GM19463 (cell line): ENCODE measurements around the gene IPO13.

Experiments used
- ATAC-seq: cut with Tn5 transposase; IDR thresholded peaks from one replicate; pipeline ENCODE4 v1.9.1; 2021; ENCODE audit warnings: mild to moderate bottlenecking, moderate library complexity; ENCODE audit not compliant: unreplicated experiment

IPO13 gene

GRCh38 chr1:43946236-43947060, at the start of gene IPO13:
TSS of gene IPO13 (plus strand) at chr1:43946950. CDS start at chr1:43947601, 651 bp downstream.
- peak; percentile 93 for ATAC-seq

- ATAC-seq = no peak
Observed at GRCh38 chr1:43898981-43899380, 47.8 kb upstream of the IPO13 start.

- ATAC-seq = no peak
Observed at GRCh38 chr1:43900386-43900785, 46.4 kb upstream of the IPO13 start.

GRCh38 chr1:43901196-43901961, 45.4 kb upstream of the IPO13 start:
- no peak for ATAC-seq

- ATAC-seq = no peak
Observed at GRCh38 chr1:43902058-43902831, 44.5 kb upstream of the IPO13 start.

GRCh38 chr1:43904660-43905551, 41.8 kb upstream of the IPO13 start:
- ATAC-seq = no peak

- ATAC-seq = no peak
Observed at GRCh38 chr1:43908226-43908625, 38.5 kb upstream of the IPO13 start.

- ATAC-seq = no peak
Observed at GRCh38 chr1:43908858-43909257, 37.9 kb upstream of the IPO13 start.

GRCh38 chr1:43910343-43910742, 36.4 kb upstream of the IPO13 start:
- no peak for ATAC-seq

- no peak for ATAC-seq
Observed at GRCh38 chr1:43912607-43913006, 34.1 kb upstream of the IPO13 start.

GRCh38 chr1:43913051-43913501, 33.7 kb upstream of the IPO13 start:
- ATAC-seq = no peak

GRCh38 chr1:43913666-43914360, 32.9 kb upstream of the IPO13 start:
- no peak for ATAC-seq

- ATAC-seq = no peak
Observed at GRCh38 chr1:43914576-43915525, 31.9 kb upstream of the IPO13 start.

GRCh38 chr1:43919906-43920305, 26.8 kb upstream of the IPO13 start:
- ATAC-seq = no peak

GRCh38 chr1:43921022-43921421, 25.7 kb upstream of the IPO13 start:
- no peak for ATAC-seq

GRCh38 chr1:43924516-43924915, 22.2 kb upstream of the IPO13 start:
- ATAC-seq = no peak

GRCh38 chr1:43925846-43926245, 20.9 kb upstream of the IPO13 start:
- ATAC-seq = no peak

GRCh38 chr1:43930168-43930948, 16.4 kb upstream of the IPO13 start:
- no peak for ATAC-seq
